Measurements from ENCODE around the gene FIS1. TPM values are rescaled to one million over a fixed set of nuclear protein-coding genes. Genes with fewer than 3 reads are reported as not detected.

The FIS1 gene
- total RNA-seq, 1 donor: 123 TPM

- H3K4me3 ChIP-seq (ENCODE audit: low read depth, low read length): no peak overlapping the region
- no peak for DNase-seq (ENCODE audit: low read depth)
- no peak for TF ChIP-seq CTCF (IDR thresholded peaks at IDR 0.05; ENCODE audit: insufficient read depth, low read length)
Observed at GRCh38 chr7:101231644-101232043, 13.2 kb downstream of the FIS1 start.

GRCh38 chr7:101226721-101227120 lies 18.2 kb downstream of the FIS1 start:
- DNase-seq (ENCODE audit: low read depth): peak; percentile 13
- TF ChIP-seq CTCF (IDR thresholded peaks at IDR 0.05; ENCODE audit: insufficient read depth, low read length): no peak

GRCh38 chr7:101225650-101226049 lies 19.2 kb downstream of the FIS1 start:
- no peak for DNase-seq (ENCODE audit: low read depth)
- no peak overlapping the region for H3K4me3 ChIP-seq (ENCODE audit: low read depth, low read length)
- no peak for TF ChIP-seq CTCF (IDR thresholded peaks at IDR 0.05; ENCODE audit: insufficient read depth, low read length)

More at GRCh38 chr7:101226721-101227120, 18.2 kb downstream of the FIS1 start:
- no peak overlapping the region for H3K4me3 ChIP-seq (ENCODE audit: low read depth, low read length)

- no peak for DNase-seq (ENCODE audit: low read depth)
- no peak for TF ChIP-seq CTCF (IDR thresholded peaks at IDR 0.05; ENCODE audit: insufficient read depth, low read length)
- no peak overlapping the region for H3K4me3 ChIP-seq (ENCODE audit: low read depth, low read length)
Observed at GRCh38 chr7:101223528-101223927, 21.4 kb downstream of the FIS1 start.

- no peak overlapping the region for H3K4me3 ChIP-seq (ENCODE audit: low read depth, low read length)
- no peak for TF ChIP-seq CTCF (IDR thresholded peaks at IDR 0.05; ENCODE audit: insufficient read depth, low read length)
- no peak for DNase-seq (ENCODE audit: low read depth)
Observed at GRCh38 chr7:101222275-101222830, 22.5 kb downstream of the FIS1 start.

- no peak for TF ChIP-seq CTCF (IDR thresholded peaks at IDR 0.05; ENCODE audit: insufficient read depth, low read length)
- H3K4me3 ChIP-seq (ENCODE audit: low read depth, low read length): no peak overlapping the region
- DNase-seq (ENCODE audit: low read depth): no peak
Observed at GRCh38 chr7:101220295-101220694, 24.6 kb downstream of the FIS1 start.

All from fibroblast of the aortic adventitia (primary cell).